HTERT RPE-1 (cell line): ENCODE data around the gene CMTM4.
"Not testable (repeated sequence)": the region's sequence is repeated elsewhere in the genome, so short reads cannot be mapped to it uniquely, and the experiment has no call there.

Experiments used
- in situ Hi-C: fragments of 300-500 bp; cut with MboI; formaldehyde crosslinking; loops from 4 replicates; pipeline ENCODE4 v1.14.3; 2020; ENCODE audit warnings: low sequenced_read_pairs

Gene CMTM4

DNA sequence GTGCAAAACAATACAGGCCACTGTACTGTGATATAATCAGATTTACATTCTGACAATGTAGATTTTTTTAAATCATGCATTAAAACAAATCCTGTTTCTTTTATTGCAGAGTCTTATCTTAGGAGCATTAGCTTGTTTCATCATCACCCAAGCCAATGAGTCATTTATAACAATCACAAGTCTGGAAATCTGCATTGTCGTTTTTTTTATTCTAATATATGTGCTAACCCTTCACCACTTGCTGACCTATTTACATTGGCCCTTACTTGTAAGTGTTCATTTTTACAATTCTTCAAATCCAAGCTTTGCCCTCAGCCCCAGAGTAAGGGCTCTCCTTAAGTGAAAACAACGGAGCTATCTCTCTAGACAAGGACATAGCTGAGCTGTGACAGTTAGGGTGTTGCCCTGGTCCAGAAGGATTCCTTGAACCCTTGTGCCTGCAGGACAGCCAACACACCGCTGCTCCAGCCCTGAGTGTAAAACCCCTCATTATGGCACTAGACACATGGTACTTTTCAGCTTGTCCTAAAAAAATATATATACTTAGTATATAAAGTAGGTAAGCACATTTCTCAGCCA is 126.6 kb downstream of the CMTM4 start:
- in situ Hi-C loops: no loop called here

DNA sequence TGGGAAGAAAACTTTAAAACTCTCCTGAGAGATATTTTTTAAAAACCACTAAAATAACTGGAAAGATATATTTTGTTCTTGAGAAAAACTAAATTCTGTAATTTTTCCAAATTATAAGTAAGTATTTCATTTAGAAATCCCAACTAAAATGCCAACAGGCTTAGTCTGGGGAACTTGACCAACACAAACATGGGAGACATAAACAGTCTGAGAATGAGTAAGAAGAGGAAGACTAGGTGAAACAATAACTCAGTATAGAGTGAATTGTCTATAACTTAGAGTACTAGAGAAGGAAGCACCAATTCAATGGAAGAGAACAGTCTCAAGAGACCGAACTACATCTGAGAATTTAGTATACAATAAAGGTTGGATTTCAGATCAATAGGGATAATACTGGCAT is 127.4 kb downstream of the CMTM4 start:
- in situ Hi-C loops: no loop called here

DNA sequence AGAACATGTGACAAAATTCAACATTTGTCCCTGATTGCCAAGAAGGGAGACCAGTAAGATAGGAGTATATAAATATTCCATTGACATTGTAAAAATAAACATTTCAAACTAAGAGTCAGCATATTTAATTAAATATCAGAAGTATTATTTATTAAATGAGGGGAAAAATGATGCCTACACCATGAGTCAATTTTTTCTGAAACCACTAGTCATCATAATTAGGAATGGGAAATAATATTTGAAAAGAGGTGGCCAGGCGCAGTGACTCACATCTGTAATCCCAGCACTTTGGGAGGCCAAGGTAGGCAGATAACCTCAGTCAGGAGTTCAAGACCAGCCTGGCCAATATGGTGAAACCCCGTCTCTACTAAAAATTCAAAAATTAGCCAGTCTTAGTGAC is 128.2 kb downstream of the CMTM4 start:
- in situ Hi-C loops: no loop called here

DNA sequence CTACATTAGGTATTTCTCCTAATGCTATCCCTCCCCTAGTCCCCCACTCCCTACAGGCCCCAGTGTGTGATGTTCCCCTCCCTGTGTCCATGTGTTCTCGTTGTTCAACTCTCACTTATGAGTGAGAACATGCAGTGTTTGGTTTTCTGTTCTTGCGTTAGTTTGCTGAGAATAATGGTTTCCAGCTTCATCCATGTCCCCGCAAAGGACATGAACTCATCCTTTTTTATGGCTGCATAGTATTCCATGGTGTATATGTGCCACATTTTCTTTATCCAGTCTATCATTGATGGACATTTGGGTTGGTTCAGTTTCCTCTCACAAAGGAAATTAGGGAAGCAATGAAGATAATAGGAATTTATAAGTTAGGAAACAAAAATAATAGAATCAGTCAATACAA is 129.3 kb downstream of the CMTM4 start:
- in situ Hi-C loops: not testable (repeated sequence)

GRCh38 chr16:66566051-66566901 is 130.3 kb downstream of the CMTM4 start, which contains the start of gene CMTM1:
Gene CMTM1 (plus strand): TSS chr16:66566439. CDS start chr16:66566514, 75 bp downstream.
- in situ Hi-C loops: no loop called here
